Hematopoietic multipotent progenitor cell treated with erythropoietin and hydrocortisone succinate and interleukin-3 and kit ligand, for 8 days (in vitro differentiated cells): ENCODE data around the gene PSMB3.

ENCODE experiments used
- DNase-seq: peaks from one replicate; pipeline ENCODE4 v3.0.0-alpha.2; 2015

PSMB3 gene

DNA sequence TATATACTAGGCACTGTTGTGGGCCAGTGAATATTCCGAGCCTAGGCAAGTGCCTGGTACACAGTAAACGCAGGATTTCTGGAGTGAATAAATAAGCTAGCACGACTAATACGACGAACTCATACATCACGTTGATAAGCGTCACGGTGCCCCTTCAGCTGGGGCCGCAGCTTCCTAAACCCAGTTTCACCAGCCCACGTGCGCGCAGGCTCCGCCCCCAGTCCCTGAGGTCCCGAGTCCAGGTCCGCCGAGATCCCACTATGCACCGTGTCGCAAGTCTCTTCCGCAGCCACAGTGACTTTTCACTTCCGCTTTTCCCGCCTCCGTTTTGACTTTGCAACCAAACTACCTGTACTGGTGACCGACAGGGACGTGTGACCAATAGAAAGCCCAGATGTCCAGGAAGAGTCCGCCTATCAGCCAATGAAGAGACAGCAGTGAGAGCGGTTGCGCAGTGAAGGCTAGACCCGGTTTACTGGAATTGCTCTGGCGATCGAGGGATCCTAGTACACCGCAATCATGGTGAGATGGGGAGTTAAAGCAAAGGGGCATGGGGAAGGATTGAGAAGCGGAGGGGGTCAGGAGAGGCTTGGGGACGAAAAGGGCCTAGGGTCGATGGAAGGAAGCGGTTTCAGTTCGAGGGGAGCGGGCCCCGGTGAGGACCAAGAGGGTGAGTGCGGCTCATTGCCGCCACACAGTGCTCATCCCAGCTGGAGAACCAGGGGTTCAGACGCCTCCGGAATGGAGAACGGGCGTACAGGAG, at the start of gene PSMB3:
Gene PSMB3, plus strand, starts transcription at position 434 of the 763 bp plus-strand sequence. Its CDS starts 86 bp downstream, at position 520.
- peak; percentile 100 for DNase-seq

DNA sequence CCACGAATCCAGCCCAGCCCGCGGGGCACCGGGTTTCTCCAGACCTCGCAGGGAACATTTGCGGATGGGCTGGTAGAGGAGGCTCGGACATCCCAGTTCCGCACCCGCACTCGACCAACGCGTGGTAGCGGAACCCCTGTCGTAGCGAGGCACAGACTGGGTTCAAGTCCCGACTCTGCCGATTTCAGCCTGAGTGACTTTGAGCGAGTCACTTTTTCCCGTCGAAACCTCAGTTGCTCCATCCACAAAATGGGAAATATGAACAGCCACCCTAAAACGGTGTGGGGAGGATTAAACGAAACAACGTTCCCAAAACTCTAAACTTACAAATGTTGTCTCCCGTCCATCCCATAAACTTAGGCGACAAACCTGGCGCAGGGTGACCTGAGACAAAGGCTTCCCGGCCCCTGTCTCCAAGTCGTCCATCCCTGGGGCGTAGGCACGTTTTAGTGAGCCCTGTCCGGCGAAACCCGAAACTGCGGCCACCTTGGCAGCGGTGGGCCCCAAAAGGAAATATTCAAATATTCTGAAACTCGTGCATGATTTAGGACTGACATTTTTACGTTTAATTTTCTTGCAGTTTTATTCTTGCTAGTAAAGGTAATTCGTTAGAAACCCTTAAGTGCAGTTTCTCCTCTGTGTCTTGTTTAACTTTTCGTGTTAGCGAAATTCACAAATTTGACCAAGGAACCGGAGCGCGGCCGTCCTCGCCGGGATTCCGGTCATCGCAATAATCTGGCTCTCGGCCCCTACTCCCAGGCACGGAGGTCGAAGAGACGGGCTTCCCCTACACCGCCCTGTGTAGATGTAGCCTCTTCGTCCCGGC, 49.4 kb upstream of the PSMB3 start:
- peak; percentile 44 for DNase-seq

DNA sequence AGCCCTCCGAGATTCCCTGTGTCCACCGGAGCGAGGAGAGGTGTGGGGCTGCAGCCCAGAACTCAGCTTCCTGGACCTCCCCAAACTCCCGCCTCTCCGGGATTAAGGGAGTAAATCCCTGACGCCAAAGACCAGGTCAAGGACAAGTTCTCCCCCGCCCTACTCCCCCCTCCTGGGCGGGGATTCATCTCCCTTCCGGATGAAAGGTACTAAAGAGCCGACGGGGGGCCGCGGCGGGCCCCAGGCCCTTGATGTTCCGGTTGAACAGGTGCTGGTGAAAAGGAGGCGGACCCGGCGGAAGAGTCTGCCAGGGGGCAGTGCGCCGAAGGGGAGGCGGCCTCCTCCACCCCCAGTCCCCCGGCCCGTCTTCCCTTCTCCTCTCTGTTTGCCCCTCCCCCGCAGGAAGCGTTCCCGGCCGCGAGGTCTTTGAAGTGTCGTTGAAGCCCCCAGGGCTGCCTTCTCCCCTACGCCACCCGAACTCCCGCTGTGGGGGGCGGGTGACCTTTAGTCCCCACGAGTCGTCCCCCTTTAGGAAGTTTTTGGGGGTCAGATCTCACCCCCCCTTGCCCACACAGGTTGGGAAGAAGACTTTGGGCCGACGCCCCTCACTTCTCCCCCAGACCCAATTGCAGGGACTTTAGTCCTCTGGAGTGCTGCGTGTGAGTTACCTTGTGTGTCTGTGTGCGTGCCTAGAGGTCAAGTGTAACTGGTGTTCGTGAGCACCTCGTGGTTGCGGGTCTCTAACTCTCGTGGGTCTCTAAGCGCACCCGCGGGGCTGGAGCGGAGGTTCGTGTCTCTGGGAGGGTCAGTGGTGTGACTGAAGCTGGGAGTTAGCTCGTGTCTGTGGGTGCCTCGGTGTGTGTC, 48.6 kb upstream of the PSMB3 start:
- peak; percentile 78 for DNase-seq

DNA sequence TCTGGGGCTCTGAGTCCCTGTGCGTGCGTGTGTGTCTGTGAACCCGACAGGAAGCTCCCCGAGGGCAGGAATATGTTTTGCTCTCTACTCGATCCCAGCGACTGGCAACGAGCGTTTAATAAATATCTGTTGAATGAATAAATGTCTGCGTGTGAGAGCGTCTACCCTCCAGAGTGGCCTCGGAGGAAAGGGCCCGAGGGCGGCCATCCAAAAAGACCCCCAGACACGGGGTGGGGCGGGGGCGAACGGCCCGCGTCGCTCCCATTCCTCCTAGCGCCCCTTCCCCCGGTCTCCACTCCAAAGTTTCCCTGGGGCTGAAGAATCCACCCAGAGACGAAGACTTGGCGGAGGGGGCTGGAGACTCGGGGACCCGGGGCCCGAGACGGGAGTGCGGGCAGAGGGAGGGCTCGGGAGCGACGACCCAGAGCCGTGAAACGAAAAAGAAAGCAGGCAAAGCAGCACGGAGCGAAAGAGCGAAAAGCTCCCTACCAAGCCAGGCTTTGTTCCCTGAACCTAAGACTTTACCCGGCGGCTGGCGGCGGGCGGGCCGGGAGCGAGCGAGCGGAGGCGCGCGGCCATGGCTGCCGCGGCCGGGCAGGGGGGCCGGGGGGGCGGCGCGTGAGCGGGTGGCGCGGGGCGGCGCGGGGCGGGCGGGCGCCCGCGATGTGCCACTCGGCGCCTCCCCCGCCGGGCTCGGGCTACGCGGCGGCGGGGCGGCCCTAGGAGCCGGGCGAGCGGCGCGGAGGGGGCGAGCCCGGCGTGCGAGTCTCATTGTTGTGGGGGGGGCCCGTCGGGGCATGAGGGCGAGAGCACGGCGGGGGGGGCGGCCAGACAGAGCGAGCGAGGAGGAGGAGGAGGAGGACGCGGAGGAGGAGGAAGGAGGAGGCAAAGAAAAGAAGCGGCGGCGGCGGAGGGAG, 47.7 kb upstream of the PSMB3 start, which contains the start of gene MLLT6:
Gene MLLT6, plus strand, starts transcription at position 668 of the 917 bp plus-strand sequence. CDS start 360 bp downstream, outside the sequence.
- peak; percentile 70 for DNase-seq

DNA sequence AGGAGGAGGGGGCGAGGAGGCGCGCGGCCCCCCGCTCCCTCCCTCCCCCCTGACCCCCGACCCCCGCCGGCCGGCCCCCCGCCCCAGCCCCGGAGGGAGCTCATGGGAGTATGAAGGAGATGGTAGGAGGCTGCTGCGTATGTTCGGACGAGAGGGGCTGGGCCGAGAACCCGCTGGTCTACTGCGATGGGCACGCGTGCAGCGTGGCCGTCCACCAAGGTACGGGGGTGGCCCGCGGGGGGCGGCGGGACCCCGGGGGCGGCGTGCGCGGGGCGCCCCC, 47.1 kb upstream of the PSMB3 start:
- no peak for DNase-seq

DNA sequence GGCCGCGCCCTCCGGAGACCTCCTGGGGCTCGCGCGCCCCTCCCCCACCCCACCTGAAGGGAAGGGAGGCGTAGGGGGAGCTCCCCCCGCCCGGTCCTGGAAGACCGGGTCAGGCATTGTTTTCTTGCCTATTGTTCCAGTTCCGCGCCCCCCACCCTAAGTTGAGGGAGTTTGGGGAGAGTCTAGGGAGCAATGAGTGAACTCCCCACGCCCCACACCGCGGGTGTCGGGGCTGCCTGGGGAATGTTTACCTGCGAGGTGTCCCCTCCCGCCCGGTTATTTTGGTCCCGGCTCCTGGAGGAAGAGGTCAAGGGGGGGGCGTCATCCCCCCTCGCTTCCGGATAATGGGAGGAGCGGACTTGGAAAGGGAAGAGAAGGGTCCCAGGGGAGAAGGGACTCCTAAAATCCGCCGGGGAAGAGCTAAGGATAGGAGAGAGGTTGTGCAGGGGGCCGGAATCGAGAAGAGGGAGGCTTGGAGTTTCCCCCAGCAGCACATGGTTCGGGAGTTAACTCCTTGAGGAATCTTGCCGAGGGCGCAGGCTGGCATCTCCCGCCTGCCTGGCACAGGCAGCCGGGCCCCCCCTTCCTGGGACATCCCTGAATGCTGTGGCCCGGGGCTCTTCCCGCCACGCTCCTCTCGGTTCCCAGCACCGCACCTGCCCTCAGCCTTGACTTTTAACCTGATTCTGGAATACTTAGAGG, 46.6 kb upstream of the PSMB3 start:
- DNase-seq = no peak

DNA sequence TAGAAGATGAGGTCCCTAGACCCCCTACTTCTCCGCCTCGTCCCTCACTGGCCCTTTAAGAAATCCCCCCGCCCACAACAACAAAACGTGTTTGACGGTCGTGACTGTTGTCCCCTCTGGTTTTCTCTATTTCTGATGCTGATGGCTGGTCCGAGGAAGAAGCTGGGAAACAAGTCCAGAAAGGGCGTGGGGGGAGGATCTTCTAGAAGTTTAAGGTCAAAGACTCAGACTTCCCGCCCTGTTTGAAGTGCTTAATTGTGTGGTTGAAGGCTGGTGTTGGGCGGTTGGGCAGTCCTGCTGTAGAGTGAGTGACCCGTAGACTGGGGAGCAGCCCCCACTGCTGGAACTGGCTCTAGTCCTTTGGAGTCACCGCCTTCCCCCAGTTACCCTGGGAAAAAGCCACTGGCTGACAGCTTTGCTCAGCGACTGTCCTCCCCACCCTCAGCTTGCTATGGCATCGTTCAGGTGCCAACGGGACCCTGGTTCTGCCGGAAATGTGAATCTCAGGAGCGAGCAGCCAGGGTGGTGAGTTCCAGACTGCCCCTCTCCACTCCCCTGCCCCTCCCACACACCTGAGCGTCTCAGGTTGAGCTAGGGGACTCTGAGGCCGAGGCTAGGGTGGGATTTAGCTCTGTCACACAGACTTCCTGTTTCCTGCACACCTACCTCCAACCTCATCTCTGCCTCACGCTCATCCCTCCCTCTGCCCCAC, 45.9 kb upstream of the PSMB3 start:
- DNase-seq = no peak

DNA sequence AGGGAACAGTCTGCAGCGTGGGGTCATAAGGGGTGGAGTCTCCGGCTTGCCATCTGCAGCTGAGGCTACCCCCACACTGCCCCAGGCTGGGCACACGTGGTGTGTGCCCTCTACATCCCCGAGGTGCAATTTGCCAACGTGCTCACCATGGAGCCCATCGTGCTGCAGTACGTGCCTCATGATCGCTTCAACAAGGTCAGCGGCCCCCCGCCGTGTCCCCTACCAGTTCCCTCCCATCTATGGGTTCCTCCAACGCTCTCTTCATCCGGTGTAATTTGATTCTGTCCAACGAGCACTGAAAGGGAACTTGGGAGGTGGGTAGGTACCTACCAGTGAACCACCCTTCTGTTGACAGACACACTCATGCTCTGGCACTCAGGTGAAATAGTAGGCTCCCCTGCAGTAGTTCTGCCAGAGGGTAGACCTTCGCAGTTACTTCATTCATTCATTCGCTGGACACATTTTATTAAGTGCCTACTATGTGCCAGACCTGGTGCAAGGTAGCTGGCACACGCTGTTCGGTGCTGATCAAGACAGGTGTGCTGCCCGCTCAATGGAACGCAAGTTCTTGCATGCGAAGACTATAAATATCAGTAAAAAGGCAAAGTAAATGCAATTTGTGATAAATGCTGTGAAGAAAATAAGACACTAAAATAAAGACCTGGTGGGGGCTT, 44.7 kb upstream of the PSMB3 start:
- no peak for DNase-seq

DNA sequence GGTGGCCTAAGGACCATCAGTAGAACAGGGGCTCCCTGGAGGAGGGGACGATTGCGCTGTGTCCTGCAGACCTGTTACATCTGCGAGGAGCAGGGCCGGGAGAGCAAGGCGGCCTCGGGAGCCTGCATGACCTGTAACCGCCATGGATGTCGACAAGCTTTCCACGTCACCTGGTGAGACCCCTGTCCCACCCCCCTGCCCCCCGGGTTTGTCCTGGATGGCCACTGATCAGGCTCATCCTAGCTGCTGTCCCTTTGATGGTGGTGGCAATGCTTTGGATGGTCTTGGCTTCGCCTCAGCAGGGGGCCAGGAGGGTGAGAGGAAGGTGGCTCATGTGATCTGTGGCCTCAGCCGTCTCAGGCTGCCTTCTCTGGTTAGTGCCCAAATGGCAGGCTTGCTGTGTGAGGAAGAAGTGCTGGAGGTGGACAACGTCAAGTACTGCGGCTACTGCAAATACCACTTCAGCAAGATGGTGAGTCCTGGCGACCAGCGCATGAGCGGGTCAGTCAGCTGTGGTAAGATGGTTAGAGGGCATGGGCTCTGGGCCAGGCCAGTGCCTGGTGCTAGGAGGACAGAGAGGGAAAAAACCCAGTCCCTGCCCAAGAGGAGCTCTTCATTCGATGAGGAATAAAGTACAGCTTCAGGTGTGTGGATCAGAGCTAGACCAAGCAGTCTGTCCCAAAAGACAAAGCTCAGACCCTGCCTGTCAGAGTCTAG, 43.3 kb upstream of the PSMB3 start:
- DNase-seq = no peak

DNA sequence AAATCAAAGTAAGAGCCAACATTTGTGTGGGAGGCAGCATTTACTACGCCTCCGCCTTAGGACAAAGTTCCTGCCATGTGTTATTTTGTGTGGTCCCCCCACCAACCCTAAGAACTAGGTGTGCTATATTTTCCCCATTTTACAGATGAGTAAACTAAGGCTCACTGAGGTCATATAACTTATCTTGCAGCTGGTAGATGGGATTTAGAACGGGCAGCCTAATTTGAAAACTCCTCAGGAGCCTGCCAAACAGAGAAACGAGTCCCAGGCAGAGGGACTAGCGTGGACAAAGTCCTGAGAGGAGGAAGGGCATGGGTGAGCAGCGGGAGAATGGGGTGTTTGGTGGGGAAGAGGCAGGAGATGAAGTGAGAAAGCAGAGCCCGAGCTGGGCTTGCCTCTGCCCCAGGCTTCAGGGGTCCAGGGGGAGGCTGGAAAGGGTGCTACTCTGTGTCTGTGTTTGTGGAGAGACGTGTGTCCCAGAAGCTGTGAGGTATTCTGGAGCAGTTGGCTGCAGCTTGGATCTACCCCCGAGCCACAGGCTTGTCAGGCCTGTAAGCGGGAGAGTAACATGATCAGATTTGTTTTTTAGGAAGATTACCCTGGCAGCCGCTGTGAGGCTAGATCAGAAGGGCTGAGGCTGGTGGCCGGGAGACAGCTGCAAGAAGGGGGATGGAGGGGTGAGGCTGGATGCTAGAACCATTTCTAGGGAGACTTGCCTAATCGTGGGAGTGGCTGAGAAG, 42.5 kb upstream of the PSMB3 start:
- no peak for DNase-seq

DNA sequence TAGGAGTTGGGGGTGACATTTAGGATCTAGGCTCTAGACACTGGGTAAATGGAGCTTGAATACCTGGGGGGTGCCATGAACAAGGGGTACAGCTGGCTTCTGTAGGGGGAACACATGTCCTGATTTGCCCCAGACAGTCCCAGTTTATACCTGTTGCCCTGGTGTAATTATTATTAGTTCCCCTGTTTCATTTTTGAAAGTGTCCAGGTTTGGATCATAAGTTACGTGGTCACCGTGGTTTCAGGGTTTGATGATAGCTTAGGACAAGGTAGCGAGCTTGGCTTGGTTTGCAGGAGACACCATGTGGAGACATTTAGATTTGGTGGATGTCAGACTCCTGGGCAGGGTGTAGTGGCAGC, 42.0 kb upstream of the PSMB3 start:
- DNase-seq = no peak

DNA sequence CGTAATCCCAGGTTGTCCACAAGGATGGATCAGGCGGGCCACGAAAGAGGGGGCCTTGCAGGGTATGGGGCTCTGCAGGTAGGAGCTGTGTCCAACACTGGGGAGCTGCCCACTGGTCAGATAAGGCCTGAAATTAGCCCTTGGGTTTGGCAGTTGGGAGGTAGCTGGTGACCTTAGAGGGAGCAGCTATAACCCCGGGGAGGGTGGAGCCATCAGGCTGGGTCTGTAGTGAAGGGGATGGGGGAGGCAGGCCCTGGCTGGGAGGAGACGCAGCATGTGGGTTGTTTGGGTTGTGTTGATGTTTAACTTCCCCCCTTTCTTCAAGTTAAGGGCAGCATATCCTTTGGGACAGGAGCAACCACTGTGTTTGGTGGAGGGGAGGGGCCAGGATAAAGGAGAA, 41.6 kb upstream of the PSMB3 start:
- DNase-seq = no peak

DNA sequence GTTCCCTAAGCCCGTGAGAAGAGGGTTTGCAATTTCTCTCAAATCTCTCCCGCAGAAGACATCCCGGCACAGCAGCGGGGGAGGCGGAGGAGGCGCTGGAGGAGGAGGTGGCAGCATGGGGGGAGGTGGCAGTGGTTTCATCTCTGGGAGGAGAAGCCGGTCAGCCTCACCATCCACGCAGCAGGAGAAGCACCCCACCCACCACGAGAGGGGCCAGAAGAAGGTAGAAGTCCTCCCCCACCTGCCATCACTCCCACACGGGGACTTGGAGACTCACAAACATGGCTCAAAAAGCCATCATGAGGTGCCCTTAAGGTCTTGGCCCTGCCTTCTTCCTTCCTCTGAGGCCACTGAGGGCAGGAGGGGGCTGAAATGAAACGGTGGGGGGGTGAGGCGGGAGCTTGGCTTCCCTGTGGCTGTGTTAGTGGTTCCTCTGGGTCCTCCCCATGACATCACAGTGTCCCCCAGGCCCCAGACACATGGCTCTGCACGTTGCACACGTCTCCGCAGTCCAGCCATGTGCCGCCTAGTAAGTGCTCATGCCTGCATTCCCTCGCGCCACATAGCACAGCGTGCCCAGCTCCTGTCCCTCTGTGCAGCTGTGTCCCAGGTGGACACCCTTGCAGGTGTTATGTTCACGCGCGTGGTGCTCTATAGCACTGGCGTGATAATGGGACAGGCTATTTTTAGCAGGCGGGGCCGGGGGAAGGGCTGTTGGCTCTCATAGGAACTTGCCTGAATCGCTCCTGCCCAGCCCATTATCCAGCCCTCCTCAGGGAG, 40.6 kb upstream of the PSMB3 start:
- no peak for DNase-seq

DNA sequence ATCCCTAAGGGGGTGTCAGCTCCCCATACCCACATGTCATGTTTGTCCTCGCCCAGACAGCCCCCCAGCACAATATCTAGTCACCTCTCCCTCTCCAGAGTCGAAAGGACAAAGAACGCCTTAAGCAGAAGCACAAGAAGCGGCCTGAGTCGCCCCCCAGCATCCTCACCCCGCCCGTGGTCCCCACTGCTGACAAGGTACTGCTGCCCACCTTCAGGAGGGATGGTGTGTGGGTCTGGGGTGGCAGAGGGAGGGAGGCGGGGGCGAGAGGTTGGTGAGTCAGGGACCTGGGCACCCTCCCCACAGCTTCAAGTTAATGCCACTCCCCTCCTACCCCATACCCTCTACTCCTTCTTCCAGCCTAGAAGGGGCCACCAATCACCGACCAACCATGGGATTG, 39.9 kb upstream of the PSMB3 start:
- DNase-seq = no peak

DNA sequence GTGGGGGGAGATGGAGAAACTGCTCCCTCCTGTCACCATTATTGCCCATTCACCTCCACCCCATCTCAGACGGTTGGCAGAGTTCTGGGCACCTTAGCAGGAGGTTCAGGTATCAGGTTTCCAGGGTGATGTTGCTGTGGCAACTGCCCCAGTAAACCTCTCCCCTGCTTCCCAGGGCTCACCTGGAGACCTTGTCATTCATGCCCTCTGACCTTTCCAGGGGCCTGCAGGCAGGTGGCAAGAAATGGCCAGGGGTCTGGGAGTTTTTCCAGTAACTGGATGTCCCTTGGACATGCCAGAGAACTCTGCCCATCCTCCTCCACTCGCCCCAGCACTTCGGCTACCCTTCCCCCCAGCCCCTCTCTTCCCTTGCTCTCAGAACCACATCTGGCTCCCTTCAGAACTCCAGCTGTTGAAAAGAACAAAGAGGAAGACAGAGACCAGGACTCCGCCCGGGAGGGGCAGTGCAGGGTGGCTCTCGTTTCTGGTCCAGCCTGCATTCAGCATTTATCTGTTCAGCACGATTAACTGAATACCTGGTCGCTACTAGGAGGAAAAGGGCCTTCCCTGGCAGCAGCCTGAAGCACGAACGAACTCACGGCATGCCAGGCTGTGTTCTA, 39.0 kb upstream of the PSMB3 start:
- DNase-seq = no peak

DNA sequence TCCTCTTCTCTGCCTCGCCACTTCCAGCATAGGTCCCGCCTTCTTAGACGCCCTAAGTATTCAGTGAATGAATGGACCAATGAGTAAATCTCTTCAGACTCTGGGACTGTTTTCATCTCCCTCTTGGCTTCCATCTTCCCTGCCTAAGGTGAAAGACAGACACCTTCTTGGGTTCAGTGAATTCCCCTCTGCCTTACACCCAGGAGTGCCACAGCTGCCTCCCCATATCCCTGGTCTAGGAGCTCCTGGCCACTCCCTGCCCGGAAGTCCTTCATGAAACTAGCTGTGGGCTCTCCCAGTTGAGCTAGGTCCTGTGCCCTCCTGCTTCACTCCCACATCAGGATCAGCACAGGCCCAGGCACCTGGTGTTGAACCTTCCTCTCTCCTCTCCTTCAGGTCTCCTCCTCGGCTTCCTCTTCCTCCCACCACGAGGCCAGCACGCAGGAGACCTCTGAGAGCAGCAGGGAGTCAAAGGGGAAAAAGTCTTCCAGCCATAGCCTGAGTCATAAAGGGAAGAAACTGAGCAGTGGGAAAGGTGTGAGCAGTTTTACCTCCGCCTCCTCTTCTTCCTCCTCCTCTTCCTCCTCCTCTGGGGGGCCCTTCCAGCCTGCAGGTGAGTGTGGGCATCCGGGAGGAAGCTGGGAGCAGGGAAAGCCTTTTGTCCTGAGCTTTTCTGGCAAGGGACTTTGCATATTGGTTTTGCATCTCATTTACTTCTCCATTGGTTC, 37.2 kb upstream of the PSMB3 start:
- no peak for DNase-seq
